ENCODE results near the gene SYNGR4.
A peak's percentile ranks its signal among the peaks of the same experiment; 100 is the strongest.

The SYNGR4 gene

GRCh38 chr19:48421548-48421947 lies 57.4 kb downstream of the SYNGR4 start:
- Histone ChIP-seq H2AFZ (ENCODE audit: low read depth, low read length) (no peak overlapping the region), H3K9ac (ENCODE audit: low read depth, low read length) (no peak overlapping the region), H3K4me3 (ENCODE audit: low read depth in 1 of 2, low read length in 2 of 2) (no peak overlapping the region), H3K27ac (ENCODE audit: low read length) (no peak overlapping the region), H3K4me2 (ENCODE audit: insufficient read depth, low read length) (no peak overlapping the region), H3K27me3 (ENCODE audit: insufficient read depth, low read length, poor library complexity) (no peaks in the 10 kb centered on the region), H3K4me1 (ENCODE audit: insufficient read depth, low read length) (no peaks in the 10 kb centered on the region; the same call in 1 of the 2 replicates), H3K79me2 (ENCODE audit: insufficient read depth, low read length) (no peaks in the 10 kb centered on the region), H3K9me3 (ENCODE audit: insufficient read depth, low read length, severe bottlenecking) (no peaks in the 10 kb centered on the region), H4K20me1 (ENCODE audit: insufficient read depth, low read length) (no peaks in the 10 kb centered on the region), H3K36me3 (ENCODE audit: insufficient read depth, low read length) (no peaks in the 10 kb centered on the region)
- ATAC-seq (ENCODE audit: insufficient read depth, low read depth), result no peak
- DNase-seq, result no peak
- no peak for TF ChIP-seq EZH2 (IDR thresholded peaks at IDR 0.05; ENCODE audit: borderline replicate concordance, low read depth, low read length, severe bottlenecking)
- TF ChIP-seq, protein P1, sequence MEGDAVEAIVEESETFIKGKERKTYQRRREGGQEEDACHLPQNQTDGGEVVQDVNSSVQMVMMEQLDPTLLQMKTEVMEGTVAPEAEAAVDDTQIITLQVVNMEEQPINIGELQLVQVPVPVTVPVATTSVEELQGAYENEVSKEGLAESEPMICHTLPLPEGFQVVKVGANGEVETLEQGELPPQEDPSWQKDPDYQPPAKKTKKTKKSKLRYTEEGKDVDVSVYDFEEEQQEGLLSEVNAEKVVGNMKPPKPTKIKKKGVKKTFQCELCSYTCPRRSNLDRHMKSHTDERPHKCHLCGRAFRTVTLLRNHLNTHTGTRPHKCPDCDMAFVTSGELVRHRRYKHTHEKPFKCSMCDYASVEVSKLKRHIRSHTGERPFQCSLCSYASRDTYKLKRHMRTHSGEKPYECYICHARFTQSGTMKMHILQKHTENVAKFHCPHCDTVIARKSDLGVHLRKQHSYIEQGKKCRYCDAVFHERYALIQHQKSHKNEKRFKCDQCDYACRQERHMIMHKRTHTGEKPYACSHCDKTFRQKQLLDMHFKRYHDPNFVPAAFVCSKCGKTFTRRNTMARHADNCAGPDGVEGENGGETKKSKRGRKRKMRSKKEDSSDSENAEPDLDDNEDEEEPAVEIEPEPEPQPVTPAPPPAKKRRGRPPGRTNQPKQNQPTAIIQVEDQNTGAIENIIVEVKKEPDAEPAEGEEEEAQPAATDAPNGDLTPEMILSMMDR (IDR thresholded peaks at IDR 0.05; ENCODE audit: borderline replicate concordance, extremely low read depth, low read length, poor library complexity, severe bottlenecking), result no peak

GRCh38 chr19:48424694-48425219 lies 60.6 kb downstream of the SYNGR4 start:
- H3K36me3 ChIP-seq (ENCODE audit: insufficient read depth, low read length), result no peaks in the 10 kb centered on the region
- H3K27ac ChIP-seq (ENCODE audit: low read length), result no peak overlapping the region
- DNase-seq, result no peak
- H3K9ac ChIP-seq (ENCODE audit: low read depth, low read length), result no peak overlapping the region
- H3K79me2 ChIP-seq (ENCODE audit: insufficient read depth, low read length), result no peaks in the 10 kb centered on the region
- H3K4me1 ChIP-seq (ENCODE audit: insufficient read depth, low read length), result no peaks in the 10 kb centered on the region; the same call in 1 of the 2 replicates
- H2AFZ ChIP-seq (ENCODE audit: low read depth, low read length), result no peak overlapping the region
- no peaks in the 10 kb centered on the region for H3K9me3 ChIP-seq (ENCODE audit: insufficient read depth, low read length, severe bottlenecking)
- no peak overlapping the region for H3K4me3 ChIP-seq (ENCODE audit: low read depth in 1 of 2, low read length in 2 of 2)
- no peak overlapping the region for H3K4me2 ChIP-seq (ENCODE audit: insufficient read depth, low read length)
- no peaks in the 10 kb centered on the region for H3K27me3 ChIP-seq (ENCODE audit: insufficient read depth, low read length, poor library complexity)
- ATAC-seq (ENCODE audit: insufficient read depth, low read depth), result 0 out of 3 replicates have a peak, but pooled peaks have one; percentile 19
- TF ChIP-seq EZH2 (IDR thresholded peaks at IDR 0.05; ENCODE audit: borderline replicate concordance, low read depth, low read length, severe bottlenecking), result no peak
- TF ChIP-seq, protein P1 (IDR thresholded peaks at IDR 0.05; ENCODE audit: borderline replicate concordance, extremely low read depth, low read length, poor library complexity, severe bottlenecking), result no peak
- H4K20me1 ChIP-seq (ENCODE audit: insufficient read depth, low read length), result no peaks in the 10 kb centered on the region

All from DND-41 (cell line).